B cell (primary cell): ENCODE measurements around the gene DDI2. TPM values are rescaled to one million over a fixed set of nuclear protein-coding genes. Genes with fewer than 3 reads are reported as not detected.

Experiments
- ATAC-seq: fragments of 200-7000 bp; cut with Tn5 transposase; one replicate; pipeline ENCODE4 v1.10.0; 2021; ENCODE audit warnings: low read depth, mild to moderate bottlenecking, moderate number of reproducible peaks, moderate library complexity
- CTCF ChIA-PET: fragments of 350-600 bp; sonication (Branson Sonifier 250); formaldehyde crosslinking; loops from one replicate; lab custom pipeline; 2021; ENCODE audit warnings: antibody characterized with exemption, inconsistent platforms; lab: Charles Lee
- POLR2A ChIA-PET: fragments of 350-600 bp; sonication (Branson Sonifier 250); formaldehyde crosslinking; loops from one replicate; lab custom pipeline; 2021; ENCODE audit warnings: antibody characterized with exemption; lab: Charles Lee
- DNase-seq: peaks from one replicate; pipeline ENCODE4 v3.0.0; 2013
- H2AFZ ChIP-seq: 2 replicates; pipeline ENCODE4 v1.6.1; 2012; ENCODE audit warnings: mild to moderate bottlenecking, low read depth, low read length; ENCODE audit not compliant: insufficient read depth, poor library complexity, severe bottlenecking
- H3K27ac ChIP-seq, 2 donors: 1 replicate in 1 of 2; 2 replicates in 1 of 2; pipeline ENCODE4 v1.5.1; 2012 to 2013; ENCODE audit warnings: low read length in 2 of 2, mild to moderate bottlenecking in 2 of 2, moderate library complexity in 1 of 2
- H3K27me3 ChIP-seq, 4 experiments: fragments of 200-600 bp in 1 of 4; sonication (generic) in 1 of 4; replicated peaks in 1 of 4; 1 replicate in 2 of 4; 2 replicates in 2 of 4; pipeline versions ENCODE4 v1.6.1 to v1.7.0; 2013 to 2016; ENCODE audit warnings: low read length in 3 of 4, mild to moderate bottlenecking in 2 of 4, mixed read lengths in 1 of 4, moderate library complexity in 1 of 4; ENCODE audit not compliant: insufficient read depth in 4 of 4, control insufficient read depth in 3 of 4; ENCODE audit errors: control extremely low read depth in 1 of 4
- H3K36me3 ChIP-seq, 2 experiments: replicated peaks in 1 of 2; 1 replicate in 1 of 2; 2 replicates in 1 of 2; pipeline versions ENCODE4 v1.6.1 to v1.7.1; 2013; ENCODE audit warnings: low read length in 1 of 2; ENCODE audit not compliant: insufficient read depth in 2 of 2, control insufficient read depth in 1 of 2; ENCODE audit errors: control extremely low read depth in 1 of 2, extremely low read depth in 1 of 2
- H3K4me1 ChIP-seq, 2 donors: fragments of 200-600 bp in 1 of 2; sonication (generic) in 1 of 2; 1 replicate in 1 of 2; 2 replicates in 1 of 2; pipeline versions ENCODE4 v1.5.1 to v1.6.1; 2013 to 2017; ENCODE audit warnings: low read length in 2 of 2; ENCODE audit not compliant: control insufficient read depth in 2 of 2, insufficient read depth in 2 of 2
- H3K4me2 ChIP-seq: replicated peaks from 2 replicates; pipeline ENCODE3; 2012; ENCODE audit warnings: mild to moderate bottlenecking, low read depth, low read length; ENCODE audit not compliant: poor library complexity, severe bottlenecking
- H3K4me3 ChIP-seq, 5 experiments: fragments of 200-600 bp in 1 of 5; sonication (generic) in 1 of 5; 1 replicate in 3 of 5; 2 replicates in 2 of 5; pipeline versions ENCODE4 v1.5.1 to v1.7.0; 2011 to 2016; ENCODE audit warnings: low read length in 4 of 5, mild to moderate bottlenecking in 4 of 5, low read depth in 2 of 5, control low read depth in 1 of 5, moderate library complexity in 1 of 5; ENCODE audit not compliant: insufficient read depth in 1 of 5; ENCODE audit errors: control extremely low read depth in 1 of 5, extremely low read depth in 1 of 5
- H3K79me2 ChIP-seq: fragments of 200-600 bp; sonication (generic); one replicate; pipeline ENCODE4 v1.6.0; 2016; ENCODE audit warnings: low read length; ENCODE audit not compliant: control insufficient read depth, insufficient read depth
- H3K9ac ChIP-seq: fragments of 200-600 bp; sonication (generic); 2 replicates; pipeline ENCODE4 v1.6.1; 2017; ENCODE audit warnings: mild to moderate bottlenecking, low read length, moderate library complexity
- H3K9me3 ChIP-seq, 3 donors: one replicate each; pipeline versions ENCODE4 v1.6.1 to v1.7.1; 2013; ENCODE audit warnings: low read length in 2 of 3; ENCODE audit not compliant: control insufficient read depth in 2 of 3, insufficient read depth in 1 of 3; ENCODE audit errors: control extremely low read depth in 1 of 3
- H4K20me1 ChIP-seq: 2 replicates; pipeline ENCODE4 v1.6.0; 2012; ENCODE audit warnings: mild to moderate bottlenecking, low read length; ENCODE audit not compliant: insufficient read depth, control insufficient read depth, poor library complexity, severe bottlenecking
- H3K27ac Mint-ChIP-seq: one replicate; pipeline ENCODE4 v1.8.0; 2021; ENCODE audit warnings: mixed read lengths
- H3K27me3 Mint-ChIP-seq: one replicate; pipeline ENCODE4 v1.8.0; 2021; ENCODE audit warnings: mixed read lengths
- H3K4me1 Mint-ChIP-seq: one replicate; pipeline ENCODE4 v1.8.0; 2021; ENCODE audit warnings: mixed read lengths
- H3K4me3 Mint-ChIP-seq: one replicate; pipeline ENCODE4 v1.8.0; 2021; ENCODE audit warnings: mixed read lengths
- H3K9me3 Mint-ChIP-seq: one replicate; pipeline ENCODE4 v1.8.0; 2022; ENCODE audit warnings: mixed read lengths; ENCODE audit not compliant: insufficient read depth
- CTCF ChIP-seq: fragments of 200-600 bp; IDR thresholded peaks from one replicate; pipeline ENCODE4 v1.8.0; 2022; ENCODE audit warnings: antibody characterized with exemption, mild to moderate bottlenecking
- EZH2 ChIP-seq: IDR thresholded peaks from 2 replicates; pipeline ENCODE4 v1.6.1; 2012; ENCODE audit warnings: borderline replicate concordance, low read depth, mild to moderate bottlenecking, moderate library complexity, low read length; ENCODE audit not compliant: insufficient read depth, poor library complexity, severe bottlenecking
- WGBS: methylation state at CpG from one replicate; pipeline ENCODE4 v1.1.5; 2013; ENCODE audit warnings: missing lambda C conversion rate; ENCODE audit not compliant: insufficient coverage; 5-methylcytosine and 5-hydroxymethylcytosine counted together
- intact Hi-C: fragments of 100-400 bp; cut with micrococcal nuclease; formaldehyde crosslinking; loops from one replicate; pipeline ENCODE4 v1.10.0; 2022
- polyA minus RNA-seq: library from RNA; depleted of rRNA, polyadenylated mRNA; stranded (reverse); fragments of >200 nt; gene quantifications from 2 replicates; pipeline ENCODE4 v1.2.3, GENCODE V29; 2012
- polyA plus RNA-seq: library from polyadenylated mRNA; depleted of rRNA; stranded (reverse); fragments of >200 nt; gene quantifications from 2 replicates; pipeline ENCODE4 v1.2.3, GENCODE V29; 2012
- total RNA-seq, 2 donors: library from RNA; stranded (reverse); fragments of 120-200 nt in 1 of 2; gene quantifications; 1 replicate in 1 of 2; 2 replicates in 1 of 2; pipeline versions ENCODE4 v1.2.3 to v1.2.4, GENCODE V29; 2013 to 2022

Gene DDI2
- total RNA-seq (61.0 and 68.3 TPM in 2 replicates), polyA plus RNA-seq (8.5 and 12.2 TPM in 2 replicates), polyA minus RNA-seq (30.7 and 48.1 TPM in 2 replicates)
- 29.1 TPM for total RNA-seq (2013)

DNA sequence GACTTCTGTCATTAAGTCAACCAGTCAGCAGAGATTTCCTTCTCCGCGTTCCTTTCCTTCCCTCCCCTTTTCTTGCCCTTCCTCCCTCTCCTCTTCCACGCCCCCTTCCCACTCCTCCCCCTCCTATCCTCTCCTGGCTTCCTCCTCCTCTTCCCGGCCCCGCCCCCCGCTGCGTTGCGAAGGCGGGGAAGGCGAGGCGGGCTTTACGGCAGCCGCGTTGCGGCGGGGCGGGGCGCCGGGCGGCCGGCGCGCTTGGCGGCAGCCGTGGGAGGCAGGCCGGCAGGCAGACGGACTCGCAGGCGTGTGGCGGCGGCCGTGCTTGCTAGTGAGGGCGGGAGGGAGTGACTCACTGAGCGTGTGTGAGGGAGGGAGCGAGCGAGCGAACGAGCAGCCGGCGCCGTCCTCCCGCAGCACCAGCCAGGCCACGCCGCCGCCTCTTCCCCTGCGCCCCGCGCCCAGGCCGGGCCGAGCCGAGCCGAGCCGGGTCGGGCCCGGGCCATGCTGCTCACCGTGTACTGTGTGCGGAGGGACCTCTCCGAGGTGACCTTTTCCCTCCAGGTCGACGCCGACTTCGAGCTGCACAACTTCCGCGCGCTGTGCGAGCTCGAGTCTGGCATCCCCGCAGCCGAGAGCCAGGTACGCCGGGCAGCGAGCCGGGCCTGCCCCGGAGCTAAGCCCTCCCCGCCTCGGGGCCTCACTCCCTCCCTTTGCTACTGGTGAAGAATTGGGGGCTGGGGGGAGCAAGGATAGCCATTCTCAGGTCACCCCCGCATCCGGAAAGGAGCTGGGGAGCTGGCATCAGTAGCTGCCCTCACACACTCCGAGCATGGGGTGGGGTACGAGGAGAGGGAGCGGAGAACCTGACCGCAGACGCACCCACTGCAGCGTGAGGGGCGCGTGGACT lies at the start of gene DDI2:
Gene DDI2, plus strand, starts transcription at position 286 of the 904 bp plus-strand sequence. Its CDS starts 213 bp downstream, at position 499.
- peaks cover 36% of the 10 kb centered on the region for H3K4me1 Mint-ChIP-seq
- peak within 1 kb of the TSS; percentile 88 to 92 for H3K27ac ChIP-seq
- peaks cover 42% of the 10 kb centered on the region for H3K79me2 ChIP-seq
- peaks cover 27 to 32% of the 10 kb centered on the region in 2 donors for H3K4me1 ChIP-seq
- H3K9ac ChIP-seq = peak within 1 kb of the TSS; percentile 78
- H3K27me3 ChIP-seq = no peaks in the 10 kb centered on the region
- H2AFZ ChIP-seq = peak within 1 kb of the TSS; percentile 94
- DNase-seq = peak; percentile 94
- H3K4me2 ChIP-seq = peak within 1 kb of the TSS; percentile 85
- peak within 1 kb of the TSS; percentile 88 for H3K27ac Mint-ChIP-seq
- POLR2A ChIA-PET = interaction anchor here (0.6 to 1.9 kb wide), 8 partner anchors 13 to 94 kb away, joined by 3 to 16 read pairs (median 4); partner anchors contain the start of gene CASP9
- no peaks in the 10 kb centered on the region for H3K9me3 ChIP-seq
- ATAC-seq = peak; percentile 88
- no peaks in the 10 kb centered on the region for H3K9me3 Mint-ChIP-seq
- intact Hi-C loops = loop anchor here (1.0 to 2.0 kb wide), 6 partner anchors 14 to 217 kb away; partner anchors contain the start of genes DNAJC16 and PLEKHM2
- no peak for TF ChIP-seq CTCF
- TF ChIP-seq EZH2 = no peak
- peaks cover 0 to 7% of the 10 kb centered on the region in 2 experiments for H3K36me3 ChIP-seq
- CTCF ChIA-PET = interaction anchor here (1.1 to 2.3 kb wide), 5 partner anchors 12 to 79 kb away, joined by 3 to 12 read pairs (median 4); no protein-coding TSS in a partner anchor
- H3K27me3 Mint-ChIP-seq = no peaks in the 10 kb centered on the region
- peak within 1 kb of the TSS; percentile 91 for H3K4me3 Mint-ChIP-seq
- H3K4me3 ChIP-seq = peak within 1 kb of the TSS; percentile 82 to 98 (median 90)
- H4K20me1 ChIP-seq = peaks cover 16% of the 10 kb centered on the region
- WGBS = under 1% methylated on average over 84 of the region's 86 CpGs
